ENCODE measurements around the gene ZNF512B.

ZNF512B gene

DNA sequence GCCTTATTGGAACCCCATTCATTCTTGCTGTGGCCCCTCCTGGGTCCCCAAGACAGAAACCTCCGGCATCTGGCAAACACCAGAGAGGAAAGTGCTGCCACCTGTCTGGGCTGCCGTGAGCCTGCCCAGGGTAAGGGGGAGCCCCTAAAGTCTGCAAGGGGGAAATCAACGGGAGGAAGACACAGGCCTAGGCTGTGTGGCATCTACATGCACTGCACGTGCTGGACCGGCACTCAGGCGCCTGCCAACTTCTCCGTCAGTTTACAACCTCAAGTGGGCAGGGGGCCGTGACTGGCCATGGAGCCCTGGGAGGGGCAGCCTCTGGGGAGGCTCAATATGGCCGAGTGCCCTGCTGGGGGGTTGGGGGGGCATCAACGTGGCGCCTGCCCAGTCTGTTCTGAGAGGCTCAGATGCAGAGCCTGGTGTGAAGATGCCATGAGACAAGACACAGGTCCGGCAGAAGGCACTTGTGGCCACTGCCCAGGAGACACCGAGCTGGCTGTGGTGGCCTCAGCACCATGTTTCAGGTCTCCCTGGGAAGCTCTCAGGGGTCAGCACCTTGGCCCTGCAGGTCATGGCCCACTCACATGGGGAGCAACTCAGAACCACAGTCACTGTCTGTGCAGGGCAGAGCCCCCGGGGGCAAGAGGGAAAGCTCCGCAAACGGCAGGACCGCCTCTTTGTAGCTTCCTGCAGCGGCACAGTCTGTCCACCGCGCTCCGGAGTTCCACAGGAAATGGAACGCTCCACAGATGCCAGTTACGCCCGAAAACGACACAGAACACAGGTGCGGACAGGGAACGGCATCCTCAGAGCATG is 21.9 kb downstream of the ZNF512B start:
- no peak for DNase-seq

- no peak for DNase-seq
Observed at GRCh38 chr20:63946986-63947637, 22.6 kb downstream of the ZNF512B start.

DNA sequence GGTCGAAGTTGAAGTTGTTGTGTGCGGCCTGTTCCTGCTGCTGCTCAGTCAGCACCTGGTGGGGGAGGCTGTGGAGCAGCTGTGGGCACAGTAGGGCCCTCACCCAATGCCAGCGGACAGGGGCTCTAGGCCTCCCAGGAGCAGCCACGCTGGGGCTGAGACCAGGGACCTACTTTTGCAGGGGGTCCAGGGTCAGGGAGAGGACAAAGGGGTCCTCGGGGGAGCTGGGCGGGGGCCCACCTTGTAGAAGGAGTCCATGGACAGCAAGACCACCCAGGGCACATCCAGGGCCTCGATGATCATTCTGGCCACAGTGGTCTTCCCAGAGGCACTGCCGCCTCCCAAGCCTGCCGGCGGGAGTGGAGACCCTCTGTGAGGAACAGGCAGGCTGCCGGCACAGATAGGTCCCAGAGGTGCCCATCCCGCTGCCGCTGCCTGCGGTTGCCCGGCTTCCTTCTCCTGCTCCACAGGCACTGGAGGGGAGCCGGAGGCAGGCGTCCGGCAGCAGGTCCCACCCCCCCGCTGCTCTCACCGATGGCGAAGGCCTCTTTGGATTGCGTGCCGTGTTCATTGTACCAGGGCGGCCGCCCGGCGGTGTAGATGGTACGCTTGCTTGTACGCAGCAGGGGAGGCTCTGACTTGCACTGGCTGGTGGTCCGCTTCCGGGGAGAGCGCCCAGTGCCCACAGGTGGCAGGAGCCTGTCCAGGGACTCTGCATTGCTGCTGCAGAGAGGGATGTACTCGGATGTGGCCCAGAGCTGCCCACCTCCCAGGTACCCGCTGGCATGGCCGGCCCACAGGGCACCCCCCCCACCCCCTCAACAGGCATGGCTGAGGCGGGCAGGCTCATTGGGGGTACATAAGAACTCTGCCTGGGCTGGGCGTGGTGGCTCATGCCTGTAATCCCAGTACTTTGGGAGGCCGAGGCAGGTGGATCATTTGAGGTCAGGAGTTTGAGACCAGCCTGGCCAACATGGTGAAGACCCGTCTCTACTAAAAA is 23.5 kb downstream of the ZNF512B start:
- DNase-seq = no peak

DNA sequence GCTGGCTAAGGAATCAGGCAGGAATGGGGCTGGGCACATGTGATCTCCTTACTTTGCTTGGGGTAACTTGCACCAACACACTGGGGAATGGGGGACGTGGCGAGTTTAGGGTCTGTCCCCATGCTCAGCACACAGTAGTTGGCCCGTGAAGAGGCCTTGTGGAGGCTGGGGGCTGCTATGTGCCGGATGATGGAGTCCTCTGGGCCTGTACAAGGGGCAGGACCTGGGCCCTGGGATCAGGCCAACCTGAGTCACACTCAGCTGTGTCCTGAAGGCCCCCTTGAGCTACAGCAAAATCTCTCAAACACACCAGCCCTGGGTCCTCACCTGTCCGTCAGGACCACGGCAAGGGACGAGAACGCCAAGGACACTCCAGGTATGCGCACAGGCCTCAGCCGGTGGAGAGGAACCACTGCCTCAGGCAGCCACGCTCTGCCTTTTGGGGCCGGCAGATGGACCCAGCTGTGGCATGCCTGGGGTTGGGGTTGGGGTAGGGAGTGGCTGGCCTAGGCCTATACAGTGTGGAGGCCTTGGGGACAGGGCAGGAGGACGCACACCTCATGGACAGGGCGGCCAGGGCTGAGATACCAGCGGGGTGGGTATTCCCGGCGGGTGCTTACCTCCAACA is 24.6 kb downstream of the ZNF512B start:
- no peak for DNase-seq

DNA sequence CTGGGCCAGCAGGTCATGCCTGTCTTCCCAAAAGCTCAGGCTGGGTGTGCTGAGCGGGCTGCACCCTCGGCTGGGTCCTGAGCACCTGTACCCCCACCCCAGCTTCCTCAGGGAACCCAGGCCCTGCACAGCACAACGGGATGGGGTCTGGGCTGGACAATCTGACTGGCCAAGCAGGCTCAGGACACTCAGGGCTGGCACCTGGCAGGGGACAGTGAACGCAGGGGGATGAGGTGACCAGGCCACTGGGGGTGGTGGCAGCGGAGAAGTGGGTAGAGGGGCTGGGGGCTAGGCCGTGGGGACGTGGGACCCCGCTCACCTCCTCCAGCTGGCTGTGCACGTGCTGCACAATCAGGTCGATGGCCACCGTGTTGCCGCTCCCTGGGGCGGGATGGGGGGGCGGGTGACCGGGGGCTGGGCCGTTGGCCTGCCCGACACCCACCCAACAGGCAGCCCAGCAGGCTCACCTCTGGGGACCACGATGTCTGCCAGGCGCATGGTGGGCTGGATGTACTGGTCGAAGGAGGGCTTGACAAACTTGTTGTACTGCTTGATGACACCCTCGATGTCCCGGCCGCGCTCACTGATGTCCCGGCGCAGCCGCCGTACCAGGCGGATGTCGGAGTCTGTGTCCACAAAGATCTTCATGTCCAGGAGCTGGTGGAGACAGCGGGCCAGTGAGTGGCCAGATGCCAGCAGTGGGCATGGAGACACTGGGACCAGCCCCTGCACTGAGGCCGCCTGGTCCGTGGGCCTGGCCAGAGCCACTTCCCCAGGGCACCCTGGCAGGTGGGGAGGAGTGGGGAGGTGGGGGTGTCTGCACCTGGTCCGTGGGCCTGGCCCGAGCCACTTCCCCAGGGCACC is 25.4 kb downstream of the ZNF512B start:
- DNase-seq = no peak

DNA sequence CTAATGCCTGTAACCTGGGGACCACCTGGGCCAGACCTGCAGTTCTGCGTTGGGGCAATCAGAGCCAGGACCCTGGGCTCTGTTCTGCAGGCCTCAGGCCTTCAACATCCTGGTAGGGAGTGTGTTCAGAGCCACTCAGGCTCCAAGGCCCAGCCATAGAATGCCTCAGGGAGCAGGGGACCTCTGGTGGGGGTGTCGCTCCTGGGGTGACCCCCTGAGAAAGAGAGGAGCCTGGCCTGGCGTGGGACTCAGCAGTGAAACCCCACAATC is 26.0 kb downstream of the ZNF512B start:
- no peak for DNase-seq

DNA sequence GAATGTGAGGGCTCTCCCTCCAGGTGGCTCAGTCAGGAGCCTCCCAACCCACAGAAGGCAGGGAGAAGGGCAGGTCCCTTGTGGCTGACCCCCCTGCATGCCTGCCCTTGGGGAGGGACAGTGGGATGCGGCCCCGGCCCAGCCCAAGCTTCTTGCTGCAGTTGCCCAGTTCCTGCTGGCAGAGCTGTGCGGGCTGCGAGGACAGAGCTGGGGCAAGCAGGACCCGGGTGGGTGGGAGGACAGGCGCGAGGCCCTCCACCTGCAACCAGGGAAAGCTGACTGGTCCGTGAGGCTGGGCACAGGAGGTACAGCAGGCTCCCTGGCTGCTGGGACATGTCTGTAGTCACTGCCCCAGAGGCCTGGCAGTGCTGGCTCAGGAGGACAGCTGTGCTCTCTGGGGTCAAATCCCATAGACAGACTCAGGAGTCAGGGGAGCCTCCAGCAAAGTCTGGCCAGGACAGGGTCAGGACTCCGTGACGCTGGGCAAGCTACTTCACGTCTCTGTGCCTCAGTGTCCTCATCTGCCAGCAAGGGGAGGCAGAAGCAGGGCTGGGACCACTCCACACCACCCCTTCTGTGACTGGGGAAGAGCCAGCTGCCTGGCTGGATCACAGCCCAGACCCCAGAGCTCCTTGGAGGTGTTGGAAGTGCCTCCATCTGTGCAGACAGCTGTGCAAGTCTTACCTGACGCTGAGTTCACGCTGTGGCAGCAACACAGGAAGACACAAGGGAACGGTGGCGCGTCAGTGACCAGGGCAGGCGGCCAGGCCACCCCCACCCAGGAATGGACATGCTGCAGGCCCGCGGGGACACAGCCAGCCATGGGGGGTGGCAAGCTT is 26.5 kb downstream of the ZNF512B start:
- DNase-seq = no peak

- DNase-seq = no peak
Observed at GRCh38 chr20:63942250-63942951, 27.3 kb downstream of the ZNF512B start.

DNA sequence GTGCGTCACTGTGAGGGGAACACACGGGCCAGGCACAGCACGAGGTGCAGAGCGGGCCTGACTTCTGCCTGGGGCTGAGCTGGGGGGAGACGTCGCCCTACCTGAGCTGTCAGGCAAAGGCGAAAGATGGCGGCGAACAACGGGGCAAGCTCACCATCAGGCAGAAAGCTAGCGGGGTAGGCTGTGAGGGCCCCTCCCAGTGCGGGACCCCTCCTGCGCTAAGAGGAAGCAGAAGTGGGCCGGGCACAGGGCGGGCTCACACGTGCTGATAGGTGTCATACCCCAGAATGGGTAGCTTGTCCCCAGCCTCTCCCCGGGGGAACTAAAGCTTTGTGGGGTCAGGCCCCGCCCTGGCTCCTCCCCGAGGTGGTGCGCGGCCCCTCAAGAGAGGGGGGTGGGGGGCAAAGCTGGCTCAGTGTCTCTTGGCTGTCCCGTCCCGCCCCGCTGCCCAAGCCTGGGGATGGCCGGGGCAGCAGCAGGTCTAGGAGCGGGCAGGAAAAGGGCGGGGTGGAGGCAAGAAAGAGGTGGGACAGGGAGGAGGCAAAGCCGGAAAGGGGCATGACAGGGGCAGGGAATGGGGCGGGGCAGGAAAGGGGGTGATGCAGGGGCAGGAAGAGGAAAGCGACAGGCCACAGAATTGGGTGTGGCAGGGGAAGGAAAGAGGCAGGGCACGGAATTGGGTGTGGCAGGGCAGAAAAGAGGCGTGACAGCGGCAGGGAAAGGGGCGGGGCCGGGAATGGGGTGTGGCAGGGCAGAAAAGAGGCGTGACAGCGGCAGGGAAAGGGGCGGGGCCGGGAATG is 28.2 kb downstream of the ZNF512B start:
- no peak for DNase-seq

DNA sequence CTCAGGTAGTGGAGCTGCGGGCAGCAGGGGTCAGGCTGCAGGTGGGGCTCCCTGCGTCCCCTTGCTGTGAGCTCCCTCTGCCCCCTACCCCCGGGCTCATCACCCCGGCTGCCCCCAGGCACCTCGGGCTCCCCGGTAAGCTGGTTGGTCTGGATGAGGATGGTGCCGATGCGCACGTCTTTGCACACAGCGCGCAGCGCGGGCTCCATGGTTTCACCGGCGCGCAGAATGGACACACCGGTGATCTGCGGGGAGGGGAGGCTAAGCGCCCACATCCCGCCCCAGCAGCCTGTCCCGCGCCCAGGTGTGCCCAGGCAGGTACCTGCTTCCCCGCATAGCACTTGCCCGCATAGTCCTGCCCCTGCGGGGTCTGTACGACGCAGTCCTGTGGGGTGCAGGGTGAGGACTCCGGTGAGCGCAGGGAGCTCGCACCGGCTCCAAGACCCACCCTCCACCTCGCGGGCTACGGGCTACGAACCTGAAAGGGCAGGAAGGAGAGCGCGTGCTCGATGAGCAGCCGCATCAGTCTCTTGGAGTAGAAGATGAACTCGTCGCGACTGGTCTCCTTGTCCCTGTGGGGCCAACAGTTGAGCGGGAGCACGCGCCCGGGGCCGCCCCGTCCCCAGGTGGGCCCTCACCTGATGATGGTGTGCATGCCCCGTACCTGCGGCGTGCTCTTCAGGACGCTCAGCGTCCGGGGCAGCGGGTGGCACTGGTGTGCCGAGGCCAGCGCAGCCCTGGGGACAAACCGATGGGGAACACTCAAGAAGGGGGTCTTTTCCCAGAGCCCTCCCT is 29.1 kb downstream of the ZNF512B start:
- DNase-seq = no peak

- DNase-seq = no peak
Observed at GRCh38 chr20:63940071-63940471, 29.7 kb downstream of the ZNF512B start.

DNA sequence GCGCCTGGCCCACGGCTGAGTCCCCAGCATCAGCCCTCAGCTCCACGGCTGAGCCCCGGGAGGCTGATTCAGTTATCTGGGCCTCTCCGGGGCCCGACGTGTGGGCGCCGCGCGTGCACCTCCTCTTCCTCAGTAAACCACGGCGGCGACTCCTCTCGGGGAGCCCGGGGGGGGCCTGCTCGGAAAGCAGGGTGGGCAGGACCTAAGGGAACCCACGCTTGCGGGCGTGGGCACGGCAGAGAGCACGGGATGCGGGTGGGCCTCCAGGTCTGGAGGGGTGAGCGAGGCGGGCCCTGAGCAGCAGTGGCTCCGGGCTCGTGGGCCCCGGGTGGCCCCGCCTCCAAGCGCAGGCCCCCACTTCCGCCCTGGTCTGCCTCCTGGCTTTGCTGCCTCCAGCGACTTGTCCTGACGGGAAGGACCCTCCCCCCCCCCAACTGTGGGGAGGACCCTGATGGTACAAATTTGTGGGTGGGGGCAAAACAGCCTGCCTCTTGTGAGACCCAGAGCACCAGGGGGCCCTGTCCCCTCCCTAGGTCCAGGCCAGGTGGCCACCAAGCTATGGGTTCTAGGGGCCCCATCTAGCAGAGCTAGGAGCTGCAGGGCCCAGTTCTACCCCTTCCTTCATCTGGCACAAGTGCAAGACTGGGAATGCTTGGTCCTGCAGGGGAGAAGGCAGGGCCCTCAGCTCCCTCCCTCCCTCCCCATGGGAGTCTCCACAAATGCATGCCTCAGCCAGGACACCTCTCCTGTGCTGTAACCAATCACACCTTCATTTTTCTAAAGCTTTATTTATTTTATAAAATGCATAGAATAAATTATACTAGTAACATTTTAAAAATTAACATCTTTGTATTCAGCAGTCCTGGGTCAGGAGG is 30.4 kb downstream of the ZNF512B start:
- no peak for DNase-seq

- DNase-seq = no peak
Observed at GRCh38 chr20:63937596-63937995, 32.1 kb downstream of the ZNF512B start.

DNA sequence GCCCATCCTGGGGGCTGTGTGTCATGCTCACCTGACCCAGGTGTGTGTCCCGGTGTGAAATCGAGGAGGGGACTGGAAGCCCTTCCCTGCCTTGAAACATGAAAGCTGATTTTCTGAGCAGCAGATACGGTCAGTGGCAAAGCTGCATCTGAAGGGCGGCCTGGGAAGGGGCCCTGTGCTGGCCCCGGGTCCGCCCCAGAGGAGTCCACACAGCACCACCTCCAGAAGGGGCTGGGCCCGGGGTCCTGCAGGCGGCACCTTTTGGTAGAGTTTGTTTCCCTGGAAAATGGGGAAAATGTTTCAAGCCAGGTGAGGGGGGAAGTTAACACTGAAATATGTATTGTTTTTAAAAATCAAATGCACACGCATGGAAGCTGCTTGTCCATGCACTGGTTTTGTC is 34.3 kb downstream of the ZNF512B start:
- no peak for DNase-seq

DNA sequence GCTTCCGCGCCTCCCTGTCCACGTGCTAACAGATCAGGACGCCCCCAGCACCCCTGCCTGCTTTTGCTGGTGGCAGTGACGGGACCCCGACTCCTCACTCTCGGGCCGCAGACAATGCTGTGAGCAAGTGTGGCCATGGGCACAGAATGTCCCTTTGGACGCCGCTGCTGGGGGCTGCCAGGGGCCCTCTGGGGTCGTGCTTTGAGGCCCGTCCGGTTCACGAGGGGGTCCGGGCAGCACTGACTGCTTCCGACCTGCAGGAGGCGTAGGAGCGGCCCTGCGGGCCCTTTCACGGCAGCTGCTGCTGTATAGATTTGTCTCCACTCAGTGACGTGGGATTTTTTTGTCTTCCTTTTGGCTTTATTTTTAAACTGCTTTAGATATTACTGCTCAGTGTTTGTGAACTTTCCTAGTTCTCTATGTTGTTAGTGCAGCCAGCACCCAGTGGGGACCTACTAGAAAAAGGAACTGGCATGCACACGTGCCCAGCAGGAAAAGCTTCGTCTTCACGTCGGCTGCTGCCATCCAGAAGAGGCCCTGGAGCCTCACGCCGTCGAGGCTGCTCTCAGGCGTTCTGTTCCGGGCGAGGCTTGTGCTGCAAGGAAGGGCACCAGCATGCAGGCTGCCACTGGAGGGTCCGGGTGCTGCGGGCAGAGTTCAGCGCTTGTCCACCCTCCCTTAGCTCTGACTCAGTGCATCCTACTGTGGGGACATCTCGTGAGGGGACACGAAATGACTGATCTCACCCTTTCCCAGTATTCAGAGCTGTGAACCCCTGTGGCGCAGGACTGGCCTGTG is 35.3 kb downstream of the ZNF512B start:
- DNase-seq = no peak

- no peak for DNase-seq
Observed at GRCh38 chr20:63933646-63934045, 36.1 kb downstream of the ZNF512B start.
